NT2/D1 (cell line): ENCODE measurements around the gene NPIPA3.
"Not testable (repeated sequence)": the region's sequence is repeated elsewhere in the genome, so short reads cannot be mapped to it uniquely, and the experiment has no call there.

Experiments used
- DNase-seq: peaks from one replicate; pipeline ENCODE4 v3.0.0-alpha.2; 2011; ENCODE audit warnings: low read depth, low spot score
- H3K27me3 ChIP-seq: 2 replicates; pipeline ENCODE4 v1.6.0; 2011; ENCODE audit warnings: mild to moderate bottlenecking; ENCODE audit not compliant: insufficient read length, insufficient read depth
- H3K36me3 ChIP-seq: 2 replicates; pipeline ENCODE4 v1.6.1; 2011; ENCODE audit warnings: mild to moderate bottlenecking, low read length, mixed read lengths; ENCODE audit not compliant: insufficient read depth, insufficient read length
- H3K4me1 ChIP-seq: 2 replicates; pipeline ENCODE4 v1.5.1; 2011; ENCODE audit not compliant: insufficient read depth, insufficient read length
- H3K4me3 ChIP-seq: 2 replicates; pipeline ENCODE4 v1.5.1; 2011; ENCODE audit warnings: low read depth; ENCODE audit not compliant: insufficient read length
- H3K9ac ChIP-seq: 2 replicates; pipeline ENCODE4 v1.6.0; 2011; ENCODE audit warnings: low read depth; ENCODE audit not compliant: insufficient read length
- H3K9me3 ChIP-seq: 2 replicates; pipeline ENCODE4 v1.5.1; 2011; ENCODE audit warnings: mild to moderate bottlenecking, low read length; ENCODE audit not compliant: insufficient read depth
- SUZ12 ChIP-seq: IDR thresholded peaks from 2 replicates; pipeline ENCODE4 v1.6.1; 2011; ENCODE audit not compliant: insufficient read length, insufficient read depth; ENCODE audit errors: extremely low read depth
- YY1 ChIP-seq: IDR thresholded peaks from 2 replicates; pipeline ENCODE4 v1.6.1; 2011; ENCODE audit not compliant: insufficient read length, insufficient read depth
- ZNF274 ChIP-seq: IDR thresholded peaks from 2 replicates; pipeline ENCODE4 v1.6.1; 2011; ENCODE audit warnings: mild to moderate bottlenecking, low read depth, low read length

NPIPA3 gene

DNA sequence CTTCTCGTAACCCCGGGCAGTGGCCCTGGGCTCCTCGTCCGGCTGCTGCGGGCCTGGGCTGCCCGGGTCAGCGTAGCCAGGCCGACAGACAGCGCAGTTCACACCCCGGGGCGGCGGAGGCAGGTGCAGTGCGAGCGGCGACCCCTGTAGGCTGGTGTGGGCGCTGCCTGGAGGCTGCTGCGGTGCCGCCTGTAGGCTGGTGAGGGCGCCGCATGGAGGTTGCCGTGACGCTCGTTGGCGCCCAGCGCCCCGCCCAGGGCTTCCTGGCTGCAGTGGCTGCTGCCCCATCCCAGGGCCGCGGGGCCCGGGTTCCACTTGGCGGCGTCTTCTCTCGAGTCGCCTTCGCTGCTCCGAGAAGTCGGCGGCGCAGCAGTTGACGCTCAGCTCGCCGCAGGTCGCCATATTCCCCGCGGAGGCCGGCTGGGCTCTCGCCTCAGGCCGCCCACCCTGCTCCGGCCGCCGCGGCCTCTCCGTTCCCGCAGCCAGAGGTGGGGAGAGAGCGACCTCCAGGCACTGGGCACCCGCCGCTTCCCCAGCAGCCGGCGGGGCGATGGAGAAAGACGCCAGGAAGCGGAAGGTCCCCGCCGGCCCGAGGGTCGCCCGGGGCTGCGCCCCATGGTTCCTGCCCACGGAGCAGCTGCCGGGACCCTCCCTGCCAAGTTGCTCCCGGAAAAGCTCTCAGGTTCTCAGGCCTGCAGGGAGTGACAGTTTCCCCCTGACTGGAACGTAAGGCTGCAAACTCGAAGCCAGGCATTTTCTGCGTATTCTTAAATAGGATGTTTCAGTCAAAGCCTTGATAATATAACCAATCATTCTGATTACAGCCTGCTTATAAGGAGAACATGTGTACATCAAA lies at the start of gene NPIPA3:
Gene NPIPA3 (plus strand): TSS at position 256 of the 856 bp plus-strand sequence. CDS start 5,533 bp downstream, outside the sequence.
- not testable (repeated sequence) for H3K9ac ChIP-seq, H3K9me3 ChIP-seq, DNase-seq, H3K4me1 ChIP-seq, H3K27me3 ChIP-seq, H3K36me3 ChIP-seq, H3K4me3 ChIP-seq

DNA sequence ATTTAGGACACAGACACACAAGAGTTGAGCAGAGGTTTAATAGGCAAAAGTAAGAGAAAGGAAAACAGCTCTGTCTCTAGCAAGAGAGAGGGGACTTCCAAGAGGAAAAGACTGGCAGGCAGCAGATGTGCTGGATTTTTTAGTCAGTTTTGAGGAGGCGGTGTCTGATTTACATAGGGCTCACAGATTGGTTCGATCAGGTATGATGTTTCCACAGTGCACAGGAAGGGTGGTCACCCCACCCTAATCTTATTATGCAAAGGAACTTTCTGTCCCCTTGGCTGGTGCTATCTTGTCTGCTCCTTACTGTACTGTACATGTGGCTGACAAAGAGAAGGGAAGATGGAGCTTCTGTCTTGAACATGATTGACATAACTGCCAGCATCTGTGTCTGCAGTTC lies 45.1 kb upstream of the NPIPA3 start:
- Histone ChIP-seq H3K4me3 (no peak overlapping the region), H3K9ac (no peak overlapping the region), H3K4me1 (no peaks in the 10 kb centered on the region), H3K27me3 (no peaks in the 10 kb centered on the region), H3K9me3 (no peaks in the 10 kb centered on the region), H3K36me3 (peaks cover 77% of the 10 kb centered on the region)
- no peak for DNase-seq
- TF ChIP-seq ZNF274: no peak
- no peak for TF ChIP-seq YY1
- TF ChIP-seq SUZ12: no peak

DNA sequence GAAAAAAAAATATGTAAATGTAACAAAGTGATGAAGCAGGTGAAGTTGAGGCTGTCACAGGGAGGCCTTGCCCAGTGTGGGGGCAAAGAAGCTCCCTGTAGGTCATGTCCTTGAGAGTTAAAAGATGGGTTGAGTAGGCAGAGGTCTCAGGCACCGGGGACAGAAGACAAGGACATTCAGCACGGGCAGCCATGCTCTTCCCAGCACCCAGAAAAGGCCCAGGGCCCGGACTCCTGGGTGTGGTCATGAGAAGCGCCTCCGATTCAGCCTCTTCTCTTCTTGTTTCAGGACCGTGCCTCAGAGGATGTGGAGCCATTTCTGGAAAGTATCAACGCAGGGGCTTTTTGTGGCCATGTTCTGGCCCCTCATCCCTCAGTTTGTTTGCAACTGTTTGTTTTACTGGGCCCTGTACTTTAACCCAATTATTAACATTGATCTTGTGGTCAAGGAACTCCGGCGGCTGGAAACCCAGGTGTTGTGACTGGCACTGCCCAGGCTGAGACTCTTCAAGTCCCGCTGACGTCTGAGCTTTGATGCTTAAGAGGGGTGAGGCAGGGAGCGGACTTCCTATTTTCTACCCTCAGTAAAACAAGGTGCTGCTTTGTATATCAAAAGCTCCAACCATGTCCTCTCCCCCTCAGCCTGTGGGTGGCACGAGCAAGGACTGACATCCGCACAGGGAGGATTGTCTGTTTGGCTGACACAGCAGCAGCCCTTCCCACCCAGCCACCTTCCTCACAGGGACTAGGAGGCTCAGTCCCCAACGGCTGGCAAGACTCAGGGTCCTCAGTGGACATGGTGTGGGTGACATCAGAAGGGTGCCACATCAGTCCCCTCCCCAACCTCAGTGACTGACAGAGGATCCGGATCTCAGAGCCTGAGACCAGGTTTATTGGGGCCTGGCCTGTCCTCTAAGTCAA lies 35.6 kb upstream of the NPIPA3 start:
- no peaks in the 10 kb centered on the region for H3K4me1 ChIP-seq
- H3K9ac ChIP-seq: no peak overlapping the region
- no peak for DNase-seq
- H3K4me3 ChIP-seq: no peak overlapping the region
- no peaks in the 10 kb centered on the region for H3K27me3 ChIP-seq
- TF ChIP-seq SUZ12 (no peak), ZNF274 (no peak), YY1 (no peak)
- no peaks in the 10 kb centered on the region for H3K9me3 ChIP-seq
- H3K36me3 ChIP-seq: peaks cover 71% of the 10 kb centered on the region

DNA sequence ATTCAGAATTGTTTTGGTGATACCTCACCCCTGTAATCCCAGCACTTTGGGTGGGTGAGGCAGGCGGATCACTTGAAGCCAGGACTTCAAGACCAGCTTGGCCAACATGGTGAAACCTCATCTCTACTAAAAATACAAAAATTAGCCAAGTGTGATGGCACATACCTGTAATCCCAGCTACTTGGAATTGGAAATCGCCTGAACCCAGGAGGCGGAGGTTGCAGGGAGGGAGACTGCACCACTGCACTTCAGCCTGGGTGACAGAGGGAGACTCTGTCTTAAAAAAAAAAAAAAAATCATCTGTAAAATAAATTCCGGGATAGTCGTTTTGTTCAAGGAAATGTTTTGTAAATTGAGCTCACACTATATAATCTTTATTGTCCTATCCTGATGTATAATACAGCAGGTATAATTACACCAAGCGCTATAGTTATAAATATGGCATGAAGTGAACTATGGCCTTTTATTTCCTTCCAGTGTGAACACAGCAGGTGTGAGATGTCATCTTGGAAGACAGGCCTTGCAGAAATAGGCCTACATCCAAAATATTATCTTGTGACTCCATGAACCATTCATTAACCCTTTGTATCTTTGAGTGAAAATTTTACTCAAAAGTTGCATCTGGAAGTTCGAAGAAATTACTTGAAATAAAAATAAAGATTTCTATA lies 34.5 kb upstream of the NPIPA3 start:
- TF ChIP-seq YY1 (no peak), ZNF274 (no peak), SUZ12 (no peak)
- no peak for DNase-seq
- Histone ChIP-seq H3K9ac (no peak overlapping the region), H3K4me3 (no peak overlapping the region), H3K4me1 (no peaks in the 10 kb centered on the region), H3K9me3 (no peaks in the 10 kb centered on the region), H3K36me3 (peaks cover 62% of the 10 kb centered on the region), H3K27me3 (no peaks in the 10 kb centered on the region)

DNA sequence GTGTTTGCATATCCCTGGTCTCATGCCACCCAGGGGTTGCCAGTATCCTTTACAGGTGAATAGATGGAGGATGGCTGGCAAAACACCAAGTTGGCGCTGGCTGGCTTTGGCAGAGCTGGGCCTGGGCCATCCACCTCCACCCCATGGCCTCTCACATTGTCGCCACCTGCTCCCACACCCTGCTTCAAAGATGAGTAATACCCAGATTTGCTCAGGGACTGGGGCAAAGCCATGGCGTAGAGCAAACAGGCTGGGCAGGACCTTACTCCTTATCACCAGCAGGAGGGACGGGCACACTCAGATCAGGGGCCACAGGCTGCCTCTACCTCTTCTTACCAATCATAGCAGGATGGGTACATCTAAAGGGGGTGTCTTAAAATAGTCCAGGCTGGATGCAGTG lies 33.4 kb upstream of the NPIPA3 start:
- no peak overlapping the region for H3K9ac ChIP-seq
- H3K4me1 ChIP-seq: no peaks in the 10 kb centered on the region
- peaks cover 51% of the 10 kb centered on the region for H3K36me3 ChIP-seq
- H3K27me3 ChIP-seq: no peaks in the 10 kb centered on the region
- no peak for DNase-seq
- H3K4me3 ChIP-seq: no peak overlapping the region
- TF ChIP-seq SUZ12: no peak
- TF ChIP-seq ZNF274: no peak
- TF ChIP-seq YY1: no peak
- no peaks in the 10 kb centered on the region for H3K9me3 ChIP-seq

DNA sequence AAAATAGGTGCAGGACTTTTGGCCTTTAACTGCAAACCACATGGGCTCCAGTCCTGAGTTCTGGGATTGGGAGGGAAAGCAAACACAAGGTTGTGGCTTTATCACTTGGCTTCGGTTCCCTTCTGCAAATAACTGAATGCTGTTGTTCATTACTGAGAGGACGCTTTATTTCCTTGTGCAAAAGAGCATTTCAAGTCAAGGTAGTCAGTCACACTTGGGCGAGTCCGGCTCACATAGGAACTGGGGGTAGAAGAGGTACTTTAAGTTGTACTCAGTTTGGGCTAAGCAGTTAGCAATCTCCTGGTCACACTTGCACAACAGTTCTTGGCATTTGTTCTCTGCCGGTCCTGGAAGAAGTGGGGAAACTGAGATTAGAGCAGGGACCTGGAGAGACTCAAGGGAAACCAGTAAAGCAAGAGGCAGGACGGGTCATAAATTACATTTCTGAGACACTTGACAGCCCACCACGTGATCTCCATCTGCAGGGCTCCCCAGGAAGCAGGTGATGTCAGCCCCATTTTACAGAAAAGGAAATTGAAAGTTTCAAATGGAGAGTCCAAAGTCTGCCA lies 30.7 kb upstream of the NPIPA3 start:
- Histone ChIP-seq H3K9me3 (no peaks in the 10 kb centered on the region), H3K4me3 (no peak overlapping the region), H3K36me3 (peaks cover 25% of the 10 kb centered on the region), H3K9ac (no peak overlapping the region), H3K4me1 (no peaks in the 10 kb centered on the region), H3K27me3 (no peaks in the 10 kb centered on the region)
- no peak for DNase-seq
- no peak for TF ChIP-seq YY1
